K562 (cell line): ENCODE measurements around the gene TTC28.

ENCODE experiments used
- ARID2 ChIP-seq: fragments of 450-650 bp; IDR thresholded peaks from 2 replicates; pipeline ENCODE4 v1.6.1; 2017; ENCODE audit warnings: antibody characterized with exemption, mild to moderate bottlenecking
- CBX5 ChIP-seq: IDR thresholded peaks from 2 replicates; pipeline ENCODE4 v1.6.1; 2014; ENCODE audit warnings: low read depth, borderline replicate concordance
- ETS2 ChIP-seq: IDR thresholded peaks from 2 replicates; pipeline ENCODE4 v1.6.1; 2016; ENCODE audit warnings: borderline replicate concordance, missing genetic modification characterization, mild to moderate bottlenecking, moderate library complexity, missing compliant biosample characterization; ENCODE audit not compliant: poor library complexity, severe bottlenecking
- FOXK2 ChIP-seq, 2 experiments: fragments of 450-650 bp; IDR thresholded peaks in 1 of 2; conservative IDR thresholded peaks in 1 of 2; 2 replicates each; pipeline ENCODE4 v1.6.1; 2016; ENCODE audit warnings: low read depth in 2 of 2, mild to moderate bottlenecking in 1 of 2
- SMARCA5 ChIP-seq: fragments of 450-650 bp; IDR thresholded peaks from 2 replicates; pipeline ENCODE4 v1.6.1; 2016
- SP1 ChIP-seq: sonication (generic); formaldehyde crosslinking; IDR thresholded peaks from 2 replicates; pipeline ENCODE4 v1.8.1; 2022; ENCODE audit warnings: mild to moderate bottlenecking, missing genetic modification reagents
- TAF1 ChIP-seq: IDR thresholded peaks from 2 replicates; pipeline ENCODE4 v1.6.1; 2011; ENCODE audit warnings: mild to moderate bottlenecking, low read length, moderate library complexity; ENCODE audit not compliant: insufficient read depth, control insufficient read depth, severe bottlenecking; ENCODE audit errors: extremely low read depth
- TCF7L2 ChIP-seq: fragments of 150-350 bp; IDR thresholded peaks from 2 replicates; pipeline ENCODE4 v1.6.1; 2016; ENCODE audit warnings: low read depth, mild to moderate bottlenecking, low read length, moderate library complexity
- ZBTB26 ChIP-seq: fragments of 450-650 bp; formaldehyde crosslinking; IDR thresholded peaks from 2 replicates; pipeline ENCODE4 v1.4.0; 2022; ENCODE audit warnings: missing genetic modification characterization
- TF ChIP-seq, protein P1 (sequence below): fragments of 200-800 bp; sonication (Bioruptor generic); IDR thresholded peaks from 2 replicates; pipeline ENCODE4 v1.6.1; 2016; ENCODE audit warnings: missing genetic modification characterization, missing compliant biosample characterization

- TF ChIP-seq SMARCA5, result no peak
- TF ChIP-seq ARID2, result no peak
- TF ChIP-seq TAF1, result no peak
- TF ChIP-seq ZBTB26 (CRISPR knock-in tag), result no peak
- TF ChIP-seq FOXK2 (conservative IDR thresholded peaks at IDR 0.05 in 1 of 2, IDR thresholded peaks at IDR 0.05 in 1 of 2; ENCODE audit: low read depth in 2 of 2), result no peak
- TF ChIP-seq, protein P1, sequence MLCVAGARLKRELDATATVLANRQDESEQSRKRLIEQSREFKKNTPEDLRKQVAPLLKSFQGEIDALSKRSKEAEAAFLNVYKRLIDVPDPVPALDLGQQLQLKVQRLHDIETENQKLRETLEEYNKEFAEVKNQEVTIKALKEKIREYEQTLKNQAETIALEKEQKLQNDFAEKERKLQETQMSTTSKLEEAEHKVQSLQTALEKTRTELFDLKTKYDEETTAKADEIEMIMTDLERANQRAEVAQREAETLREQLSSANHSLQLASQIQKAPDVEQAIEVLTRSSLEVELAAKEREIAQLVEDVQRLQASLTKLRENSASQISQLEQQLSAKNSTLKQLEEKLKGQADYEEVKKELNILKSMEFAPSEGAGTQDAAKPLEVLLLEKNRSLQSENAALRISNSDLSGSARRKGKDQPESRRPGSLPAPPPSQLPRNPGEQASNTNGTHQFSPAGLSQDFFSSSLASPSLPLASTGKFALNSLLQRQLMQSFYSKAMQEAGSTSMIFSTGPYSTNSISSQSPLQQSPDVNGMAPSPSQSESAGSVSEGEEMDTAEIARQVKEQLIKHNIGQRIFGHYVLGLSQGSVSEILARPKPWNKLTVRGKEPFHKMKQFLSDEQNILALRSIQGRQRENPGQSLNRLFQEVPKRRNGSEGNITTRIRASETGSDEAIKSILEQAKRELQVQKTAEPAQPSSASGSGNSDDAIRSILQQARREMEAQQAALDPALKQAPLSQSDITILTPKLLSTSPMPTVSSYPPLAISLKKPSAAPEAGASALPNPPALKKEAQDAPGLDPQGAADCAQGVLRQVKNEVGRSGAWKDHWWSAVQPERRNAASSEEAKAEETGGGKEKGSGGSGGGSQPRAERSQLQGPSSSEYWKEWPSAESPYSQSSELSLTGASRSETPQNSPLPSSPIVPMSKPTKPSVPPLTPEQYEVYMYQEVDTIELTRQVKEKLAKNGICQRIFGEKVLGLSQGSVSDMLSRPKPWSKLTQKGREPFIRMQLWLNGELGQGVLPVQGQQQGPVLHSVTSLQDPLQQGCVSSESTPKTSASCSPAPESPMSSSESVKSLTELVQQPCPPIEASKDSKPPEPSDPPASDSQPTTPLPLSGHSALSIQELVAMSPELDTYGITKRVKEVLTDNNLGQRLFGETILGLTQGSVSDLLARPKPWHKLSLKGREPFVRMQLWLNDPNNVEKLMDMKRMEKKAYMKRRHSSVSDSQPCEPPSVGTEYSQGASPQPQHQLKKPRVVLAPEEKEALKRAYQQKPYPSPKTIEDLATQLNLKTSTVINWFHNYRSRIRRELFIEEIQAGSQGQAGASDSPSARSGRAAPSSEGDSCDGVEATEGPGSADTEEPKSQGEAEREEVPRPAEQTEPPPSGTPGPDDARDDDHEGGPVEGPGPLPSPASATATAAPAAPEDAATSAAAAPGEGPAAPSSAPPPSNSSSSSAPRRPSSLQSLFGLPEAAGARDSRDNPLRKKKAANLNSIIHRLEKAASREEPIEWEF (CRISPR knock-in tag), result no peak
- TF ChIP-seq ETS2 (tag), result no peak
- no peak for TF ChIP-seq CBX5
- TF ChIP-seq SP1 (CRISPR knock-in tag), result no peak
- no peak for TF ChIP-seq TCF7L2
Observed at GRCh38 chr22:28014211-28015045, 665.2 kb downstream of the TTC28 start.
